GM23248 (cell line): Measurements from ENCODE around the gene NCEH1. TPM values are rescaled to one million over a fixed set of nuclear protein-coding genes. Genes with fewer than 3 reads are reported as not detected.
"Not testable (repeated sequence)": the region's sequence is repeated elsewhere in the genome, so short reads cannot be mapped to it uniquely, and the experiment has no call there.

ENCODE experiments used
- DNase-seq: peaks from one replicate; pipeline ENCODE4 v3.0.0-alpha.2; 2015
- H2AFZ ChIP-seq: fragments of 200-600 bp; sonication (generic); 2 replicates; pipeline ENCODE4 v1.6.1; 2016; ENCODE audit warnings: antibody characterized with exemption
- H3F3A ChIP-seq: fragments of 200-600 bp; sonication (generic); 2 replicates; pipeline ENCODE4 v1.6.1; 2016; ENCODE audit warnings: mild to moderate bottlenecking, antibody characterized with exemption, mixed run types; ENCODE audit not compliant: insufficient read depth
- H3K27ac ChIP-seq: fragments of 200-600 bp; sonication (generic); 2 replicates; pipeline ENCODE4 v1.5.1; 2016; ENCODE audit warnings: mild to moderate bottlenecking
- H3K27me3 ChIP-seq: fragments of 200-600 bp; sonication (generic); replicated peaks from 2 replicates; pipeline ENCODE4 v1.6.1; 2016; ENCODE audit warnings: mild to moderate bottlenecking; ENCODE audit not compliant: insufficient read depth
- H3K36me3 ChIP-seq: fragments of 200-600 bp; sonication (generic); 2 replicates; pipeline ENCODE4 v1.6.1; 2016; ENCODE audit warnings: low read depth, mild to moderate bottlenecking
- H3K4me1 ChIP-seq: fragments of 200-600 bp; sonication (generic); 2 replicates; pipeline ENCODE4 v1.6.1; 2016; ENCODE audit warnings: mild to moderate bottlenecking; ENCODE audit not compliant: insufficient read depth
- H3K4me2 ChIP-seq: fragments of 200-600 bp; sonication (generic); one replicate; pipeline ENCODE4 v1.6.1; 2016; ENCODE audit warnings: mild to moderate bottlenecking; ENCODE audit not compliant: unreplicated experiment
- H3K4me3 ChIP-seq: fragments of 200-600 bp; sonication (generic); 2 replicates; pipeline ENCODE4 v1.5.1; 2016; ENCODE audit warnings: mild to moderate bottlenecking
- H3K79me2 ChIP-seq: fragments of 200-600 bp; sonication (generic); 2 replicates; pipeline ENCODE4 v1.6.1; 2016; ENCODE audit warnings: mild to moderate bottlenecking; ENCODE audit not compliant: insufficient read depth
- H3K9ac ChIP-seq: fragments of 200-600 bp; sonication (generic); 2 replicates; pipeline ENCODE4 v1.6.1; 2016; ENCODE audit warnings: mild to moderate bottlenecking
- H3K9me2 ChIP-seq: fragments of 200-600 bp; sonication (generic); 2 replicates; pipeline ENCODE4 v1.6.1; 2016; ENCODE audit warnings: mixed run types, mild to moderate bottlenecking, moderate library complexity; ENCODE audit not compliant: insufficient read depth
- H3K9me3 ChIP-seq: fragments of 200-600 bp; sonication (generic); one replicate; pipeline ENCODE4 v1.6.1; 2017; ENCODE audit warnings: low read depth
- H4K20me1 ChIP-seq: fragments of 200-600 bp; sonication (generic); 2 replicates; pipeline ENCODE4 v1.6.0; 2016; ENCODE audit not compliant: insufficient read depth
- EZH2 ChIP-seq: fragments of 200-600 bp; sonication (generic); IDR thresholded peaks from 2 replicates; pipeline ENCODE4 v1.6.1; 2018; ENCODE audit warnings: antibody characterized with exemption, mild to moderate bottlenecking; ENCODE audit not compliant: insufficient read depth, poor library complexity, severe bottlenecking
- EZH2phosphoT487 ChIP-seq: fragments of 200-600 bp; sonication (generic); IDR thresholded peaks from 2 replicates; pipeline ENCODE4 v1.6.1; 2018; ENCODE audit warnings: antibody characterized with exemption, moderate library complexity, mild to moderate bottlenecking, low read depth; ENCODE audit not compliant: insufficient read depth
- WGBS, 2 experiments: methylation state at CpG; one replicate each; pipeline ENCODE4 v1.1.6; 2015 to 2017; ENCODE audit warnings: low lambda C conversion rate in 2 of 2, low coverage in 1 of 2; ENCODE audit errors: missing lambda C conversion rate in 2 of 2; 5-methylcytosine and 5-hydroxymethylcytosine counted together
- in situ Hi-C: fragments of 300-500 bp; cut with MboI; formaldehyde crosslinking; loops from 2 replicates; pipeline ENCODE4 v1.15.0; 2020
- polyA plus RNA-seq: library from polyadenylated mRNA; unstranded; fragments of >200 nt; fragmentation: Nextera tagmentation; extraction: Ambion mirVana; gene quantifications from 2 replicates; pipeline ENCODE4 v1.2.1, GENCODE V29; 2016
- total RNA-seq: library from RNA; depleted of rRNA; stranded (reverse); fragments of >200 nt; shearing (Covaris generic); gene quantifications from 2 replicates; pipeline ENCODE4 v1.2.3, GENCODE V29; 2014

The NCEH1 gene
- total and polyA plus RNA-seq, 2 experiments from 2014 or later: 16.5 to 19.5 TPM

DNA sequence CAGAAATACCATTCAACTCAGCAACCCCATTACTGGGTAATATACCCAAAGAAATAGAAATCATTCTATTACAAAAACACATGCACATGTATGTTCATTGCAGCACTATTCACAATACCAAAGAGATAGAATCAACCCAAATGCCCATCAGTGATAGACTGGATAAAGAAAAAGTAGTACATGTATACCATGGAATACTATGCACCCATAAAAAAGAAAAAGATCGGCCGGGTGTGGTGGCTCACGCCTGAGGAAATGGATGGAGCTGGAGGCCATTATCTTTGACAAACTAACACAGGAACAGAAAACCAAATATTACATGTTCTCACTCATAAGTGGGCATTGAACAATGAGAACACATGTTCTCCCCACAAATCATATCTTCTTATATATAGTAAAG, 112.0 kb downstream of the NCEH1 start:
- Histone ChIP-seq H3K27me3 (no peaks in the 10 kb centered on the region), H3F3A (0 out of 2 replicates have a peak, but pooled peaks cover 6% of the 10 kb centered on the region), H2AFZ (no peak overlapping the region), H3K4me3 (no peak overlapping the region), H3K4me1 (peaks cover 19% of the 10 kb centered on the region), H3K27ac (no peak overlapping the region), H3K4me2 (no peak overlapping the region), H3K79me2 (no peaks in the 10 kb centered on the region), H4K20me1 (no peaks in the 10 kb centered on the region), H3K9ac (no peak overlapping the region), H3K9me2 (no peaks in the 10 kb centered on the region), H3K9me3 (no peaks in the 10 kb centered on the region), H3K36me3 (no peaks in the 10 kb centered on the region)
- WGBS, 2 experiments: 95 to 98% methylated on average over 3 of the region's 3 CpGs
- no peak for DNase-seq
- in situ Hi-C loops: loop anchor here (10.0 kb wide), 1 partner anchor 114 kb away; no protein-coding TSS in a partner anchor
- TF ChIP-seq EZH2 (no peak), EZH2phosphoT487 (no peak)

GRCh38 chr3:172596394-172596706, 114.5 kb downstream of the NCEH1 start:
- DNase-seq: no peak
- no peak overlapping the region for H3K4me3 ChIP-seq
- no peak overlapping the region for H3K27ac ChIP-seq
- no peaks in the 10 kb centered on the region for H4K20me1 ChIP-seq
- peaks cover 19% of the 10 kb centered on the region for H3K4me1 ChIP-seq
- H3K9me2 ChIP-seq: no peaks in the 10 kb centered on the region
- H3K79me2 ChIP-seq: no peaks in the 10 kb centered on the region
- H2AFZ ChIP-seq: peak overlapping the region; percentile 86
- H3K27me3 ChIP-seq: no peaks in the 10 kb centered on the region
- TF ChIP-seq EZH2phosphoT487 (no peak), EZH2 (no peak)
- no peaks in the 10 kb centered on the region for H3K36me3 ChIP-seq
- WGBS, 2 experiments: 0 to 2% methylated on average over 2 of the region's 2 CpGs
- H3K9me3 ChIP-seq: no peaks in the 10 kb centered on the region
- H3K9ac ChIP-seq: peak overlapping the region; percentile 67
- H3K4me2 ChIP-seq: peak overlapping the region; percentile 87
- in situ Hi-C loops: loop anchor here (10.0 kb wide), 1 partner anchor 112 kb away; no protein-coding TSS in a partner anchor
- H3F3A ChIP-seq: 0 out of 2 replicates have a peak, but pooled peaks cover 6% of the 10 kb centered on the region

- peaks cover 19% of the 10 kb centered on the region for H3K4me1 ChIP-seq
- H3K4me2 ChIP-seq: peak overlapping the region; percentile 87
- peak; percentile 86 for DNase-seq
- peak overlapping the region; percentile 21 for H3K27ac ChIP-seq
- no peaks in the 10 kb centered on the region for H3K27me3 ChIP-seq
- in situ Hi-C loops: loop anchor here (10.0 kb wide), 1 partner anchor 111 kb away; no protein-coding TSS in a partner anchor
- H3K9me3 ChIP-seq: no peaks in the 10 kb centered on the region
- WGBS, 2 experiments: 1 to 4% methylated on average over 7 of the region's 7 CpGs
- H2AFZ ChIP-seq: peak overlapping the region; percentile 86
- H3K4me3 ChIP-seq: peak overlapping the region; percentile 71
- H3K79me2 ChIP-seq: no peaks in the 10 kb centered on the region
- H3K9me2 ChIP-seq: no peaks in the 10 kb centered on the region
- peak overlapping the region; percentile 67 for H3K9ac ChIP-seq
- H3F3A ChIP-seq: 0 out of 2 replicates have a peak, but pooled peaks cover 6% of the 10 kb centered on the region
- no peak for TF ChIP-seq EZH2
- no peak for TF ChIP-seq EZH2phosphoT487
- H3K36me3 ChIP-seq: no peaks in the 10 kb centered on the region
- no peaks in the 10 kb centered on the region for H4K20me1 ChIP-seq
Observed at GRCh38 chr3:172595664-172596393, 115.0 kb downstream of the NCEH1 start.

DNA sequence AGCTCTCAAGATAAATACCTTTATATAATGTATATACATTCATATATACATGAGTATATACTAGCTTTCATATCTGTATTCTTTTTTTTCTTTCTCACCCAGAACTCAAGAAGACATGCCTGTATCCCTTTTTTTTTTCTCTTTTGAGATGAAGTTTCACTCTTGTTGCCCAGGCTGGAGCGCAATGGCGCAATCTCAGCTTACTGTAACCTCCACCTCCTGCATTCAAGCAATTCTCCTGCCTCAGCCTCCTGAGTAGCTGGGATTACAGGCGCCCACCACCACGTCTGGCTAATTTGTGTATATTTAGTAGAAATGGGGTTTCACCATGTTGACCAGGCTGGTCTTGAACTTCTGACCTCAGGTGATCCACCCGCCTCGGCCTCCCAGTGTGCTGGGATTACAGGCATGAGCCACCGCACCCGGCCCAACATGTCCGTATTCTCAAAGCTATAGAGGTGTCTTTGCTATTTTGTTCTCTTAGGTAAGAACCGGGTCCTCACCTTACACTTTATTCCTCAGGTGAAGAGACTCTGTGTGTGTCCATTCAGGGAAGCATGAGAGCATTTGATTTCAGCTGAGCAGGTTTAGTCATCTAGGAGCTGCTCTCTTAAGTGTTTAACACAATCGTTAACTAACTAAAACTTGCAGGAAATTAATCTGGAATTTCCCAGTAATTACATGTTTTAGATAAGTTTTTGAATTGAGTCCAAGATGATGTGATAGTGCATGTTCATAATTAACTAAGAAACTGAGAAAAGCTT, 115.8 kb downstream of the NCEH1 start:
- H3K79me2 ChIP-seq, H3K9me2 ChIP-seq, H3K27me3 ChIP-seq, H3F3A ChIP-seq, H4K20me1 ChIP-seq, H3K9me3 ChIP-seq, H3K36me3 ChIP-seq, H3K27ac ChIP-seq: not testable (repeated sequence)
- Histone ChIP-seq H3K9ac (peak overlapping the region; percentile 67), H2AFZ (peak overlapping the region; percentile 86), H3K4me3 (peak overlapping the region; percentile 71), H3K4me2 (peak overlapping the region; percentile 87), H3K4me1 (peaks cover 19% of the 10 kb centered on the region)
- DNase-seq: peak; percentile 34
- in situ Hi-C loops: loop anchor here (10.0 kb wide), 1 partner anchor 110 kb away; no protein-coding TSS in a partner anchor
- WGBS, 2 experiments: 78 to 79% methylated on average over 11 of the region's 11 CpGs
